ENCODE results near the gene FICD. TPM values are rescaled to one million over a fixed set of nuclear protein-coding genes. Genes with fewer than 3 reads are reported as not detected.
A peak's percentile ranks its signal among the peaks of the same experiment; 100 is the strongest.

FICD gene
- polyA plus RNA-seq, 1 experiment = 1.4 TPM

DNA sequence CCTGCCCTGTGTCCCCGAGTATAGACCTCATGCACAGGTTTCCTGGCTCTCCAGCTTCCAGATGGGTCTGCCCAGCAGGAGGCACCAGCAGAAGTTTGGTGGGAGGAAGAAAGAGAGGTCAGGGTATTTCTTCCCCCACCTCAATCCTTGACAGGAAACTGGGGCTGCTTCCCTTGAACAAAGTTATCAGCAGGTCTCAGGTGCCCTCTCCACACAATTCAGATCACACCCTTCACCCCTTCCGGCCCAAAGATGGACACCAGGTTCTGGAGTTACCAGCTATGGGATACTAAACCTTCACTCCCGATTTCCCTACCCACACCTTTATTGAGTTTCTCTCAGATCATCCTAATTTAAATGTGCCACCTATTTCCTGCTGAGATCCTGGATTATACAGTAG, 44.7 kb downstream of the FICD start:
- DNase-seq (ENCODE audit: low read depth, low spot score) = no peak
- Histone ChIP-seq H3K9me3 (ENCODE audit: control insufficient read depth, insufficient read depth, low read length) (no peaks in the 10 kb centered on the region; the same call in 1 of the 2 replicates), H3K4me3 (ENCODE audit: low read depth, low read length) (peak overlapping the region; percentile 100), H3K27me3 (ENCODE audit: control insufficient read depth, insufficient read depth, low read length) (no peaks in the 10 kb centered on the region), H3K27ac (ENCODE audit: low read depth, low read length) (no peak overlapping the region)
- TF ChIP-seq, protein P1, sequence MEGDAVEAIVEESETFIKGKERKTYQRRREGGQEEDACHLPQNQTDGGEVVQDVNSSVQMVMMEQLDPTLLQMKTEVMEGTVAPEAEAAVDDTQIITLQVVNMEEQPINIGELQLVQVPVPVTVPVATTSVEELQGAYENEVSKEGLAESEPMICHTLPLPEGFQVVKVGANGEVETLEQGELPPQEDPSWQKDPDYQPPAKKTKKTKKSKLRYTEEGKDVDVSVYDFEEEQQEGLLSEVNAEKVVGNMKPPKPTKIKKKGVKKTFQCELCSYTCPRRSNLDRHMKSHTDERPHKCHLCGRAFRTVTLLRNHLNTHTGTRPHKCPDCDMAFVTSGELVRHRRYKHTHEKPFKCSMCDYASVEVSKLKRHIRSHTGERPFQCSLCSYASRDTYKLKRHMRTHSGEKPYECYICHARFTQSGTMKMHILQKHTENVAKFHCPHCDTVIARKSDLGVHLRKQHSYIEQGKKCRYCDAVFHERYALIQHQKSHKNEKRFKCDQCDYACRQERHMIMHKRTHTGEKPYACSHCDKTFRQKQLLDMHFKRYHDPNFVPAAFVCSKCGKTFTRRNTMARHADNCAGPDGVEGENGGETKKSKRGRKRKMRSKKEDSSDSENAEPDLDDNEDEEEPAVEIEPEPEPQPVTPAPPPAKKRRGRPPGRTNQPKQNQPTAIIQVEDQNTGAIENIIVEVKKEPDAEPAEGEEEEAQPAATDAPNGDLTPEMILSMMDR (IDR thresholded peaks at IDR 0.05; ENCODE audit: low read depth, low read length) = peak; percentile 15; the same call in 1 of the 2 replicates
- ChIA-PET POLR2A (no interaction called here), CTCF (interaction anchor here (1.0 to 15.8 kb wide), 3 partner anchors 48 to 391 kb away, joined by 3 to 508 read pairs (median 9); no protein-coding TSS in a partner anchor)

DNA sequence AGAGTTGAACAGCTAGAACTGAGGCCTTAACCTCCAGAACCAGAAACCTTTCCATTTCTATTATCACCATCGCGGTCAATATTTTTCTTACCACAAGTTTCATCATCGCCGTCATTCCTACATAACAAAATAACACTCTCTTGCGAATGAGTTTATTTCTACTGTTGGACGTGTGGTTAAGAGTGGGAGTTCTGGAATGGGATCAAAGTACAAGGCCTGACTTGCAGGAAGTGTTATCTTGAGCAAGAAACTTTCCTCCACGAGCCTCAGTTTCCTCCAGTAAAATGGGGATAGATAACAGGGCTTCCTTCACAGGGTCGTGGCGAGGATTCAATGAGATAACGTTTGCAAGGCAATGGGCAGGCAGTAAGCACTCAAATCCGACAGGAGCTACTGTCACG, 45.2 kb downstream of the FICD start:
- POLR2A ChIA-PET = interaction anchor here (0.7 to 1.3 kb wide), 2 partner anchors 8 to 55 kb away, joined by 3 read pairs; no protein-coding TSS in a partner anchor
- TF ChIP-seq, protein P1 (IDR thresholded peaks at IDR 0.05; ENCODE audit: low read depth, low read length) = no peak
- Histone ChIP-seq H3K27ac (ENCODE audit: low read depth, low read length) (peak overlapping the region; percentile 87), H3K9me3 (ENCODE audit: control insufficient read depth, insufficient read depth, low read length) (no peaks in the 10 kb centered on the region; the same call in 1 of the 2 replicates), H3K4me3 (ENCODE audit: low read depth, low read length) (peak overlapping the region; percentile 100), H3K27me3 (ENCODE audit: control insufficient read depth, insufficient read depth, low read length) (no peaks in the 10 kb centered on the region)
- CTCF ChIA-PET = interaction anchor here (0.9 to 15.8 kb wide), 4 partner anchors 48 to 391 kb away, joined by 3 to 508 read pairs (median 7); no protein-coding TSS in a partner anchor
- no peak for DNase-seq (ENCODE audit: low read depth, low spot score)

DNA sequence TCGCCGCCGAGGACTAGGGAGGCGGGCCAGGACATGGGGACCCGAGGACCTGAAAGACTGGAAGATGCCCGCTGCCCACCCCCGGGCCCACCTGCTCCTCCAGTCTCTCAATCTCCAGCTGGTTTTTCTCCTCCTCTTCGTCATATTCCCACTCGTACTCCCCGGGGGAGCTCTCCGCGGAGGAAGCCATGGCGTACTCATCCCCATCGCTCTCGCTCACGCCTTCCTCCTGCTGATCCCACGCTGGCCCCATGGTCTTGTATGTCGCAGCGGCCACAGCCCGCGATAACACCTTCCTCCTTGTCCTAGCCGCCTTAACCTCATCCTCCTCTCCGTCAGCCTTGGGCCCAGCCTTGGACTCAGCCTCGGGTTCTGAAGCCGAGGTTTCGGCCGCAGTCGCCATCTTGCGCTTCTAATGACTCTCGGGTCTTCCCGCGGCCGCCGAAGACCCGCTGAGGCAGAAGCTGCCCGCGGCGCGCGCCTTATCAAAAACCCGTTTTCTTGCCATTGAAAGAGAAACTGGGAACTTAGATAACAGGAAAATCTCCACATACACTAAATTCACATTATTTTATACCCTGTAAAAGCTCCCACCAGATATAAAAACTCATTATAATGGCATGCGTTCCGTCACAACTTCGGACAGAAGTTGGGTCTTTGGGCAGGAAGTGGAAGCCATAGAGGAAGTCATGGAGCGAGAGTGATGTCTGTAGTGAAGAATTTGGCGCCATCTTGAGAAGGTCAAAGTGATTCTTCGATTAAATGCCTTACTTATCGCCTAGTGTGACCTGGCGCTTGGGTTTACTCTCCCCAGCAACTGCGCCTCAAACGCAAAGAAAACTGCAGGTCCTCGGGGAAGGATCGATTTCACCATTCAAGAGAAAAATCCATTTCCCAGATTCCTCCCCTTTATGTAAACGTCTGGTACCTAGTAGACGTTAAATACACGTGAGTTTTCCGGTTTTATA, 46.0 kb downstream of the FICD start, which contains the start of gene SART3:
SART3 (minus strand) TSS at position 422 of the 968 bp plus-strand sequence; CDS start at position 403, 19 bp downstream.
- peak within 1 kb of the TSS; percentile 100 for H3K4me3 ChIP-seq (ENCODE audit: low read depth, low read length)
- TF ChIP-seq, protein P1 (IDR thresholded peaks at IDR 0.05; ENCODE audit: low read depth, low read length) = no peak
- peak within 1 kb of the TSS; percentile 87 for H3K27ac ChIP-seq (ENCODE audit: low read depth, low read length)
- POLR2A ChIA-PET = interaction anchor here (0.6 to 1.6 kb wide), 5 partner anchors 8 to 67 kb away, joined by 3 to 7 read pairs (median 5); no protein-coding TSS in a partner anchor
- CTCF ChIA-PET = interaction anchor here (0.9 to 15.8 kb wide), 2 partner anchors 57 to 242 kb away, joined by 5 to 508 read pairs; no protein-coding TSS in a partner anchor
- H3K27me3 ChIP-seq (ENCODE audit: control insufficient read depth, insufficient read depth, low read length) = no peaks in the 10 kb centered on the region
- no peak for DNase-seq (ENCODE audit: low read depth, low spot score)
- no peaks in the 10 kb centered on the region; the same call in 1 of the 2 replicates for H3K9me3 ChIP-seq (ENCODE audit: control insufficient read depth, insufficient read depth, low read length)

DNA sequence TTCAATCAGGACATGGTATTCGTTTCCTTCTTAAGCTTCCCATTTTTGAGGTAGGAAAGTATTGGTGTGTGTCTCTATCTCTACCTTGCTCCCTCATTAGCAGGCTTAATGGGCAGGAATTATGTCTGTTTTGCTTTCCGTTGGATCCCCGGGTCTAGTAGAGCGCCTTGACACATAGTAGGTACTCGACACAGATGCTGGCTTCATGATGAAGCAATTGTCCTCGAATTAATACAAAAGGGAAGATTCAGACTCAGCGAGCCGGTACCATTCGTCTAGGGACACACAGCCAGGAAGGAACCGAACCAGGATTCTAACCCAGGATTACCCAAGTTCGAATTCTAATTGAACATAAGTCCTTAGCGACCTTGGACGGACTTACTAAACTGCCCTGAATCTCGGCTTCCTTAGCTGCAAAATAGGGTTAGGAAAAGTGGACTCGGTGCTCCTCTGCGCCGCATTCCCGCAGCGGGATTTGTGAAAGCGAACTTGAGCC, 46.8 kb downstream of the FICD start:
- CTCF ChIA-PET = interaction anchor here (0.7 to 15.8 kb wide), 6 partner anchors 8 to 532 kb away, joined by 3 to 508 read pairs (median 3); no protein-coding TSS in a partner anchor
- Histone ChIP-seq H3K27ac (ENCODE audit: low read depth, low read length) (no peak overlapping the region), H3K9me3 (ENCODE audit: control insufficient read depth, insufficient read depth, low read length) (no peaks in the 10 kb centered on the region; the same call in 1 of the 2 replicates), H3K27me3 (ENCODE audit: control insufficient read depth, insufficient read depth, low read length) (no peaks in the 10 kb centered on the region), H3K4me3 (ENCODE audit: low read depth, low read length) (peak overlapping the region; percentile 100)
- TF ChIP-seq, protein P1 (IDR thresholded peaks at IDR 0.05; ENCODE audit: low read depth, low read length) = no peak
- POLR2A ChIA-PET = interaction anchor here (0.6 to 1.6 kb wide), 4 partner anchors 22 to 161 kb away, joined by 3 to 7 read pairs (median 4); no protein-coding TSS in a partner anchor
- no peak for DNase-seq (ENCODE audit: low read depth, low spot score)

Data from AG04450 (cell line).